ENCODE measurements around the gene FRMD5. TPM values are rescaled to one million over a fixed set of nuclear protein-coding genes. Genes with fewer than 3 reads are reported as not detected.
A peak's percentile ranks its signal among the peaks of the same experiment; 100 is the strongest.

Gene FRMD5
- polyA plus RNA-seq, 6 donors from 2014 or later: 0.17 to 0.77 (median 0.23) TPM; not detected in 1

DNA sequence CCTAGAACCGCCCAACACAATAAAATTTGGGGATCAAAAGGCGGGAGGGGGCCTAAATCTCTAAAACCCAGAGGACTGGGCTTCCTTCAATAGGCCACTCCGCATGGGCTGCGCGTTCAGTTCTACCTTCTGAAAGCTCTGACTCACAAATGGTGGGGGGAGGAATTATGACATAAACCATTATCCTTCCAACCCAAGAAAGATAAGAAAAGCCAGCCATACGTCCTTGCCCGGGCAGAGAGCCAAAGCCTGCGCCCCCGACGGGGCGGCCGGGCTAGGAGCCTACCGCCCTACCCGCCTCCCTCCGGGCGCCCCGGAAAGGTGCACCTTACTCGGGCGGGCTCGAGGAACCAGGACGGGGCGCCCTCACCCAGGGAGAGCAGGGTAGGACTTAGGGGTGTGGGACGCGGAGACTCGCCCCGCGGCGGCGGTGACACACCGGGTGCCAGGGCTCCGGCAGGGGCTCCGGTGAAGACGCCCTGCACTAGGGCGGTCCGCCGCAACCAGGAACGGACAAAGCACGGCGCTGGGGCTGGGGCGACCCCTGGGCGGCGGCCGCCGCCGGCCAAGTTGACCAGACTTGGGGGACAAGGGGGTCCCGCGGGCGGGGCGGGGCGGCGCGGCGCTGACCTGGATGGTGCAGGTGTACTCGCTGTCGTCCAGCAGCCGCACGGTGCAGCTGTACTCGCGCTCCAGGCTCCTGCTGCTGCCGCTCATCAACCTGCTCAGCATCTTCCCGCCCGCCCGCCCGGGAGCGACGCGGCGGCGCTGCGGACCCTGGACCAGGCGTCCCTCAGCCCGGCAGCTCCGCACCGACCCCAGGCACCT is 534 bp downstream of the FRMD5 start:
- peaks cover 47 to 78% (median 60%) of the 10 kb centered on the region in 3 donors for H3K27me3 Mint-ChIP-seq
- H3K9me3 Mint-ChIP-seq: no peaks in the 10 kb centered on the region
- peak overlapping the region in 2 of 6 donors; percentile 36 to 53 for H3K27ac Mint-ChIP-seq
- DNase-seq (peak; percentile 20), ATAC-seq (ENCODE audit: low read depth in 2 of 2) (peak; percentile 35 to 41)
- no peaks in the 10 kb centered on the region for H3K36me3 Mint-ChIP-seq
- peaks cover 16 to 22% (median 17%) of the 10 kb centered on the region in 3 donors for H3K4me1 Mint-ChIP-seq
- peak overlapping the region; percentile 83 to 95 (median 88) for H3K4me3 Mint-ChIP-seq

DNA sequence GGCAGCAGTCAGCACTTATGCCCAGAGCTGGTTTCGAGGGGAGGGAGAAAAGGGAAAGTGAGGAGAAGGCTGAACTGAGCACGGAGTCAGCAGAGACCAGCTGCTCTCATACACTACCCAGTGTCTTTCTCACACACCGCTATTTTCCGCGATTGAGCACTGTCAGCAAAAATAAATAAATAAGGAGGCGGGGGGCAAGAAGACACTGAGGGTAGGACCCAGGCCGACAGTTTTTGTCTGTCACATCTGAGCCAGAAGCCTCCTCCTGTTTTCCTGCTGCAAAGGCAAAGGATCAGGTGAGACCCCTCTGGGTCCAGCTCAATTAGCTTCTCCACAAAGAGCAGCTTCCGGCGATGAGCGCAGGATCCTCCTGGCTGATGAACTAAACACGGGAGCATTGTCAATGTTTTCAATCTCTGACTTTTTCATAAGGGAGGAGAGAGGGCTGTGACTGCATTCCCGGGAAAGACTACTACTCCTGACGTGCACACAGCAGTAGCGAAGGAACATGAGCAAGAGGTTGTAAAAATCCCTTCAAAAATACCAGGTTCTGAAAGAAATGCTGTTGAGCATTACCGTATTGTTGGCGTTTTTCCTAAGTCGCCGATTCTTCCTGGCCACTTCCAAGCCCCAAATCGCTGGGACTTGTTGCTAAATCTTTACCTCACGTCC is 1.3 kb downstream of the FRMD5 start:
- no peaks in the 10 kb centered on the region for H3K36me3 Mint-ChIP-seq
- H3K4me1 Mint-ChIP-seq: peaks cover 16 to 22% (median 17%) of the 10 kb centered on the region in 3 donors
- H3K27me3 Mint-ChIP-seq: peaks cover 42 to 78% (median 54%) of the 10 kb centered on the region in 3 donors
- DNase-seq (no peak), ATAC-seq (ENCODE audit: low read depth in 2 of 2) (no peak)
- H3K4me3 Mint-ChIP-seq: peak overlapping the region; percentile 57 to 88 (median 74)
- H3K27ac Mint-ChIP-seq: peak overlapping the region in 1 of 6 donors; percentile 36
- no peaks in the 10 kb centered on the region for H3K9me3 Mint-ChIP-seq

DNA sequence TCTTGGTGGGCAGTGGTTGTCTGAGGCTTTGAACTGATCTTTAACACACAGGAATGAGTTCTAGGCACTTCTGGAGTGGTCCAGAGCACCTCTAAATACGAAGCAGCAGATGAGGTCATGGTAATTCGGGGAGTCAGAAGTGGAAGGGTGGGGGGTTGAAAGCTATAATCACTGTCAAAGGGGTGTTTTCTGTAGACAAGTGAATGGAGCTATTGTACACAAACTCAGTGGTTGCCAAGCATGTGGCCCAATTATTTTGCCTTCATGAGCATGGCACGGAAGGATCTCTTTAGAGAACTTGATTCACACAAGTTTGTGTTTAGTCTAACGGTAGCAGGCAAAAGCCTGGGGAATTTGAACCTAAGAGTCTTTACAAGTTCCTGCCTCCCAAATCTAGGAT is 6.3 kb downstream of the FRMD5 start:
- DNase-seq (no peak), ATAC-seq (ENCODE audit: low read depth in 2 of 2) (no peak)
- peaks cover 25 to 46% (median 35%) of the 10 kb centered on the region in 3 donors for H3K27me3 Mint-ChIP-seq
- H3K4me1 Mint-ChIP-seq: peaks cover 0 to 4% (median 1%) of the 10 kb centered on the region in 3 donors
- H3K36me3 Mint-ChIP-seq: no peaks in the 10 kb centered on the region
- H3K9me3 Mint-ChIP-seq: peaks cover 0 to 2% (median 0%) of the 10 kb centered on the region in 7 donors
- no peak overlapping the region for H3K4me3 Mint-ChIP-seq
- H3K27ac Mint-ChIP-seq: no peak overlapping the region

DNA sequence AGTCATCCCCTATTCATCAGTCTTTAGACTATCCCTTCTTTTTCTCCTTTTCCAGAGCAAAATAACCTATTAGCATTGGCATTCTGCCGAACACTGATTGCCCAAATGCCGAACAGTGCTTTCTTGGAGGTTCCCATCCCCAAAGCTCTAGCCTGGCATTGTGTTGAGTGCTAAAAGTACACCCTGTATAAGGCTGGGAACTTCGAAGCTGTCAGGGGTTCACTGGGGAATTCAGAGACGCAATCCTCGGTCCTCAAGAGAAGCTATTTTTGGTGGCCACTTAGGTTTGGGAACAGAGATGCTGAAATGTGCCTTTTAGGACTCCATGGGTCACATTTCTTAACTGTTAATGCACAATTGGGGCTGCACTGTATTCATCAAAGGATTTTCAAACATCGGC is 8.4 kb downstream of the FRMD5 start:
- H3K9me3 Mint-ChIP-seq: peaks cover 0 to 2% (median 0%) of the 10 kb centered on the region in 7 donors
- H3K4me1 Mint-ChIP-seq: no peaks in the 10 kb centered on the region
- DNase-seq: no peak
- H3K36me3 Mint-ChIP-seq: no peaks in the 10 kb centered on the region
- no peak overlapping the region for H3K4me3 Mint-ChIP-seq
- ATAC-seq (ENCODE audit: low read depth in 2 of 2): no peak
- peaks cover 20 to 35% (median 20%) of the 10 kb centered on the region in 3 donors for H3K27me3 Mint-ChIP-seq
- no peak overlapping the region for H3K27ac Mint-ChIP-seq

DNA sequence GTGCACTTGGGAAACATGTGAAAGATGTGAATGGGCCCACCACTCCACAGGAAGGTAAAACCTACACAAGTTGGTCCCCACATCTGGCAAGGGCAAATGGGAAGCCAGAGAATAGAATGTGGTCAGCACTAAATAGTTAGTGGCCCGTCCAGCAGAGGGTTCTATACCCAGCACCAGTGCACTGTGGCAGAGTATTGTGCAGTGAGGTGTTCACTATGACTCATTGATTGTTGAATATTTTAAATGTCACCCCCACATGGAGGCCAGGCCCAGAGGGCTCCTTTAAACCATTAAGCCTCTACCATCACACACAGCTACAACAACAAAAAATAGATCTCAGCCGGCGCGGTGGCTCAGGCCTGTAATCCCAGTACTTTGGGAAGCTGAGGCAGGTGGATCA is 11.7 kb downstream of the FRMD5 start:
- Mint-ChIP-seq H3K9me3 (no peaks in the 10 kb centered on the region), H3K27ac (no peak overlapping the region), H3K27me3 (peaks cover 13 to 14% (median 13%) of the 10 kb centered on the region in 3 donors), H3K36me3 (no peaks in the 10 kb centered on the region), H3K4me3 (no peak overlapping the region), H3K4me1 (no peaks in the 10 kb centered on the region)
- DNase-seq (no peak), ATAC-seq (ENCODE audit: low read depth in 2 of 2) (no peak)

DNA sequence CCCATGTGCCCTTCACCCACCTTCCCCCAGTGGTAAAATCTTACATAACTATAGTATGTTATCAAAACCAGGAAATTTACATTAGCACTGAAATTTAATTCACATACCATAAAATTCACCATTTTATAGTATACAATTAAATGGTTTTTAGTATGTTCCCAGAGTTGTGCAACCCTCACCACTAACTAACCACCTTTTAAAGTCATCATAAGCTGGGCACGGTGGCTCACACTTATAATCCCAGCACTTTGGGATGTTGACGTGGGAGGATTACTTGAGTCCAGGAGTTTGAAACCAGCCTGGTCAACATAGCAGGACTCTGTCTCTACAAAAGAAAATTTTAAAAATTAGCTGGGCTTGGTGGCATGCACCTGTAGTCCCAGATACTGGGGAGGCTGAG is 13.7 kb downstream of the FRMD5 start:
- H3K4me3 Mint-ChIP-seq: no peak overlapping the region
- no peak for ATAC-seq (ENCODE audit: low read depth in 2 of 2)

DNA sequence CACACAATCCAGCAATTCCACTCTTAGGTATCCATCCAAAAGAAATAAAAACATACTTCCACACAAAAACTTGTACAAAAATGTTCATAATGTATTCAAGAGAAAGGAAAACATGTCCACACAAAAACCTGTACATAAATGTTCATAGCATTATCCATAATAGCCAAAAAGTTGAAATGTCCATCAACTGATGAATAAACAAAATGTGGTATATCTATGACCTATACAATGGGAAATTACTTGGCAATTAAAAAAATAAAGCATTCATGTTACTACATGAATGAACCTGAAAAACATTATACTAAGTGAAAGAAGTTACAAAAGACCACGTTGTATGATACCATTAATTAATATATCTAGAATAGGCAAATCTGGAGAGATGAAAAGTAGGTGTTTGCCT is 17.9 kb downstream of the FRMD5 start:
- Mint-ChIP-seq H3K4me3 (no peak overlapping the region), H3K27me3 (peaks cover 13 to 30% (median 27%) of the 10 kb centered on the region in 3 donors), H3K9me3 (peaks cover 0 to 2% (median 0%) of the 10 kb centered on the region in 7 donors), H3K27ac (no peak overlapping the region), H3K4me1 (no peaks in the 10 kb centered on the region), H3K36me3 (no peaks in the 10 kb centered on the region)
- ATAC-seq (ENCODE audit: low read depth in 2 of 2) (no peak), DNase-seq (no peak)

More for the DNA sequence above, 13.7 kb downstream of the FRMD5 start:
- H3K36me3 Mint-ChIP-seq: no peaks in the 10 kb centered on the region
- no peaks in the 10 kb centered on the region for H3K4me1 Mint-ChIP-seq
- no peak overlapping the region for H3K27ac Mint-ChIP-seq
- H3K9me3 Mint-ChIP-seq: peaks cover 0 to 2% (median 0%) of the 10 kb centered on the region in 7 donors
- peaks cover 7 to 20% (median 18%) of the 10 kb centered on the region in 3 donors for H3K27me3 Mint-ChIP-seq
- DNase-seq: no peak

DNA sequence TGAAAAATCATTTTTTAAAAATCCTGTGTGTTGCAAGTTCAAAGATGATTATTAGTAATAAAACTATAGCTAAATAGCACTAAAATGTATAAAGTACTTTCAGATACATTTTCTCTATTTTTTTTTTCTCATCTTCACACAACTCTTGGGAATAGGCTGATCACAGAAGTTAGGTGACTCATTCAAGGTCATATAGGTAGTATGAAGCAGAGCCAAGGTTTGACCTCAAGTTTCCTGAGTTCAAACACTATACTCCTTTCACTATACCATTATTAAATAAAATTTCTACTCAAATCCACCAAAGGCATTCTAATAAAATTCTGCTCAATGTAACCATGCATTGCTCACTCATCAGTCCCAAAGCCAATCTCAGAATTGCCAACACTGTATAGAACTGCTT is 21.3 kb downstream of the FRMD5 start:
- Mint-ChIP-seq H3K9me3 (peaks cover 0 to 2% (median 0%) of the 10 kb centered on the region in 7 donors), H3K4me1 (no peaks in the 10 kb centered on the region), H3K4me3 (no peak overlapping the region), H3K27ac (no peak overlapping the region), H3K27me3 (peaks cover 14 to 40% (median 36%) of the 10 kb centered on the region in 3 donors), H3K36me3 (no peaks in the 10 kb centered on the region)
- DNase-seq (no peak), ATAC-seq (ENCODE audit: low read depth in 2 of 2) (no peak)

DNA sequence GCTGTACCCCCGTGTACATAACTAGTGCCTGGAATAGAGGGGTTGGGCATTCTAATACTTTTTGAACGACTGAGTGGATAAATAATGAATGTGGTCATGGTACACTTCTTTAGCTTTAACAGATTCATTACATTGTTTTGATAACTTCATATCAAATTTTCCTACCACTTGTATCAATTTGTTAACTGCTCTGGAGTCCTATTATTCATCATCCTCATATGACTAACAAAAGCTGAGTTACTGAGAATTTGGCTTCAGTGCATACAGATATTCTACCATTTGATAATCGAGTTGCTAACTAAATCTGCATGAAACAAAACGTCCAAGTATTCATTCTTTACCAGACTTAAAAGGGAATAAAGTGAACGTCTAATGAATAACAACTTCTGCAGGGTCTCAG is 31.7 kb downstream of the FRMD5 start:
- no peaks in the 10 kb centered on the region for H3K9me3 Mint-ChIP-seq
- peaks cover 19 to 40% (median 34%) of the 10 kb centered on the region in 3 donors for H3K27me3 Mint-ChIP-seq
- H3K4me3 Mint-ChIP-seq: no peak overlapping the region
- no peaks in the 10 kb centered on the region for H3K36me3 Mint-ChIP-seq
- H3K4me1 Mint-ChIP-seq: no peaks in the 10 kb centered on the region
- ATAC-seq (ENCODE audit: low read depth in 2 of 2) (no peak), DNase-seq (no peak)
- H3K27ac Mint-ChIP-seq: no peak overlapping the region

DNA sequence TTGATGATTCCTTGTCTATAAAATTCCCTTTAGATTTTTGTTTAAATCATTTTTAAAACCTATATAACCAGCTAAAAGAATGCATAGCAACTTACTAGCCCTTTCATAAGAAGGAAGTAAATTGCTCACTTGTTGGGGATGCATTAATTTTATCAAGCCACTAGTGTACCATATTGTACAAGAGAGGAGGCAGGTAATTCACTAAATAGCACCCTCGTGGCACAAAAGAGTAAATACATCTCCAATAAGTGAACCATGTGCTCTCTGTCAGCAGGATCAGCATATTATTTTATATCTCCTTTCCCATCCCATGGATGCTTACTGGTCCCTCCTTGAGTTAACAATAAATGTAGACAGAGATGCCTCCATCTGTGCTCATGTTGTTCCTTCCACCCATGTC is 34.3 kb downstream of the FRMD5 start:
- Mint-ChIP-seq H3K27me3 (peaks cover 19 to 40% (median 37%) of the 10 kb centered on the region in 3 donors), H3K27ac (no peak overlapping the region)
- DNase-seq: no peak

DNA sequence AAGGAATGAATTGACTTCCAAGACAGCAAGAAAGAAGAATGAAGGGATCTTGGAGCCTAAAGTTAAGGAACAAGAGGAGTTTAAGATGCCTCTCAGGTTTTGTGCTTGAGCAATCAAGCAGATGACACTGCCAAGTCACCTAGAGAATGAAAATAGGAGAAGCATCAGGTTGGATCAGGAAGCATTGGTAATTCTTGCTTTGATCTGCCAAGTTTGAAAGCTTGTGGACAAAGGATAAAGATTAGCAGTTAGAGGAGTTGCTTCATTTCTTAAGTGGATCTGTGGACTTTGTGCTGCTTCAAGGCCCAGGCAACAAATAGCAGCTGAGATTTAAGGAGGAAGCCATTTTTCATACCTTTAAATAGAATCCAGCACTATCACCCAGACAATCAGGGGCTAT is 35.6 kb downstream of the FRMD5 start:
- DNase-seq (no peak), ATAC-seq (ENCODE audit: low read depth in 2 of 2) (no peak)
- Mint-ChIP-seq H3K4me1 (no peaks in the 10 kb centered on the region), H3K4me3 (peak overlapping the region in 1 of 8 donors; percentile 4), H3K27ac (no peak overlapping the region), H3K9me3 (no peaks in the 10 kb centered on the region), H3K27me3 (peaks cover 19 to 40% (median 37%) of the 10 kb centered on the region in 3 donors), H3K36me3 (no peaks in the 10 kb centered on the region)

More for the DNA sequence above, 34.3 kb downstream of the FRMD5 start:
- no peak overlapping the region for H3K4me3 Mint-ChIP-seq
- H3K36me3 Mint-ChIP-seq: no peaks in the 10 kb centered on the region
- ATAC-seq (ENCODE audit: low read depth in 2 of 2): no peak
- H3K9me3 Mint-ChIP-seq: no peaks in the 10 kb centered on the region
- H3K4me1 Mint-ChIP-seq: no peaks in the 10 kb centered on the region

DNA sequence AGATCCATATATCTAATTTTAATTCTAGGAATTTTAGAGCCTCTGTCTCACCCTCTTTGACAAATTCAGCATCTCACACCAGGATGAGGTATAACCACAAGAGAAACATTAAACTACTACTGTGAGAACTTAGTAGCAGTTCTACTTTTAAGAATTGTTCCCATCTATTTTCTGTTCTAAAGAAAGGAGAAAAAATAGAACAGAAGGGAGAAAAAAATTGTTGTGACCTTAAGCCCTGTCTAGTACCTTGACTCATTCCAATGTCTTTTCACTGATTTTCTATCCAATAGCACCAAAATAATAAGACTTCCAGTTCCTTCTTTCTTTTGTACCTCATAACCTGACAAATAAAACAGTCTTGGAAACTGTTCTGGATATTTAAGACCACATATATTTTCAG is 37.0 kb downstream of the FRMD5 start:
- H3K36me3 Mint-ChIP-seq: no peaks in the 10 kb centered on the region
- no peak for ATAC-seq (ENCODE audit: low read depth in 2 of 2)
- H3K27ac Mint-ChIP-seq: no peak overlapping the region
- H3K27me3 Mint-ChIP-seq: peaks cover 13 to 34% (median 34%) of the 10 kb centered on the region in 3 donors
- no peak for DNase-seq
- H3K9me3 Mint-ChIP-seq: no peaks in the 10 kb centered on the region
- H3K4me3 Mint-ChIP-seq: no peak overlapping the region
- no peaks in the 10 kb centered on the region for H3K4me1 Mint-ChIP-seq

DNA sequence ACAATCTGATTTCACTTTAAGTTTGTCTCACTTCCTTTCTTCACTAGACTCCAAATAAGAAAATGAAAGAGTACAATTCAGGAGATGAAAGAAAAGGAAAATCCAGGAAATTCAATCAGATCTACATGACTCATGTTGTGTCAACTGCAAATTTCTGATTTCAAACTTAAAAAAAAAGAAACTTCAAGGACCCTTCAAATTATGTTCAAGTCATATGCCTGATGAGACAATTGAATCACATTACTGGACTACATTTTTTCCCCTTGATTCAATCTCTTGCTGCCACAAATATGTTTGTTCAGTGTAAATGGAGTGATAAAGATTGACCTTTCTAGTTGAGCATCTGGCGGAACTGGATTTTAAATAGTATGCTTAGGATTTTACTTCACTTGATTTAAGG is 37.4 kb downstream of the FRMD5 start:
- H3K4me1 Mint-ChIP-seq: no peaks in the 10 kb centered on the region
- DNase-seq (no peak), ATAC-seq (ENCODE audit: low read depth in 2 of 2) (no peak)
- H3K36me3 Mint-ChIP-seq: no peaks in the 10 kb centered on the region
- no peaks in the 10 kb centered on the region for H3K9me3 Mint-ChIP-seq
- H3K4me3 Mint-ChIP-seq: no peak overlapping the region
- no peak overlapping the region for H3K27ac Mint-ChIP-seq
- H3K27me3 Mint-ChIP-seq: peaks cover 12 to 34% (median 31%) of the 10 kb centered on the region in 3 donors

DNA sequence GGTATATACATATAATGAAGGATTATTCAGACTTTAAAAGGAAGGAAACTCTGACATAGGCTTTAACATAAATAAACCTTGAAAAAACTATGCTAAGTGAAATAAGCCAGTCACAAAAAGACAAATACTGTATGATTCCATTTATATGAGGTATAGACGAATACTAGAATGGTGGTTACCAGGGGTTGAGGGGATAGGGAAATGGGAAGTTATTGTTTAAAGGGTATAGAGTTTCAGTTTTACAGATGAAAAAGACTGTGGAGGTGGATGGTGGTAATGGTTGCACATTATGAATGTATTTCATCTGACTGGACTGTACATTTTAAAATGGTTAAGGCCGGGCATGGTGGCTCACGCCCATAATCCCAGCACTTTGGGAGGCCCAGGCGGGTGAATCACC is 41.7 kb downstream of the FRMD5 start:
- H3K4me1 Mint-ChIP-seq: no peaks in the 10 kb centered on the region
- H3K4me3 Mint-ChIP-seq: no peak overlapping the region
- DNase-seq (no peak), ATAC-seq (ENCODE audit: low read depth in 2 of 2) (no peak)
- no peaks in the 10 kb centered on the region for H3K9me3 Mint-ChIP-seq
- H3K27ac Mint-ChIP-seq: no peak overlapping the region
- no peaks in the 10 kb centered on the region for H3K36me3 Mint-ChIP-seq
- H3K27me3 Mint-ChIP-seq: peaks cover 22 to 33% (median 28%) of the 10 kb centered on the region in 3 donors

Measured in naive B cell (primary cell).